Activated naive CD4-positive, alpha-beta T cell treated with anti-CD3 and anti-CD28 coated beads, Interleukin-2, amount 50 U/mL, for 72 hours (primary cell): ENCODE results near the gene F13A1. TPM values are rescaled to one million over a fixed set of nuclear protein-coding genes. Genes with fewer than 3 reads are reported as not detected.

Experiments used
- ATAC-seq, 2 donors: fragments of 150-1000 bp; cut with Tn5 transposase; 2 replicates each; pipeline ENCODE4 v1.10.0; 2021; ENCODE audit warnings: mild to moderate bottlenecking in 2 of 2, moderate library complexity in 2 of 2
- DNase-seq, 2 donors: peaks; one replicate each; pipeline ENCODE4 v3.0.0; 2021 to 2022; ENCODE audit warnings: low spot score in 2 of 2
- H3K27ac Mint-ChIP-seq, 2 donors: one replicate each; pipeline ENCODE4 v1.8.0; 2022; ENCODE audit warnings: mild to moderate bottlenecking in 2 of 2, mixed read lengths in 2 of 2
- H3K36me3 Mint-ChIP-seq, 2 donors: one replicate each; pipeline ENCODE4 v1.8.0; 2022; ENCODE audit warnings: mixed read lengths in 2 of 2
- H3K9me3 Mint-ChIP-seq, 2 donors: one replicate each; pipeline ENCODE4 v1.8.0; 2022; ENCODE audit warnings: mixed read lengths in 2 of 2
- total RNA-seq, 2 donors: library from RNA; stranded (reverse); gene quantifications; one replicate each; pipeline ENCODE4 v1.2.3, GENCODE V29; 2022

F13A1 gene
- not detected for total RNA-seq

- DNase-seq (no peak), ATAC-seq (no peak)
- H3K36me3 Mint-ChIP-seq, result peaks cover 0 to 11% of the 10 kb centered on the region in 2 donors
- H3K9me3 Mint-ChIP-seq, result no peaks in the 10 kb centered on the region
- no peak within 1 kb of the TSS for H3K27ac Mint-ChIP-seq
Observed at GRCh38 chr6:6319952-6320811, at the start of gene F13A1. Gene F13A1 (minus strand): TSS chr6:6320662. CDS start chr6:6318664, 1,998 bp downstream.

- DNase-seq (no peak), ATAC-seq (no peak)
- H3K27ac Mint-ChIP-seq, result no peak overlapping the region
- H3K36me3 Mint-ChIP-seq, result peaks cover 0 to 4% of the 10 kb centered on the region in 2 donors
- H3K9me3 Mint-ChIP-seq, result peaks cover 0 to 11% of the 10 kb centered on the region in 2 donors
Observed at GRCh38 chr6:6368684-6369052, 48.2 kb upstream of the F13A1 start.

GRCh38 chr6:6368040-6368683, 47.7 kb upstream of the F13A1 start:
- peaks cover 0 to 4% of the 10 kb centered on the region in 2 donors for H3K36me3 Mint-ChIP-seq
- H3K27ac Mint-ChIP-seq, result no peak overlapping the region
- peaks cover 0 to 11% of the 10 kb centered on the region in 2 donors for H3K9me3 Mint-ChIP-seq
- no peak for DNase-seq
- no peak for ATAC-seq

- no peak overlapping the region for H3K27ac Mint-ChIP-seq
- ATAC-seq, result no peak
- peaks cover 0 to 5% of the 10 kb centered on the region in 2 donors for H3K9me3 Mint-ChIP-seq
- no peaks in the 10 kb centered on the region for H3K36me3 Mint-ChIP-seq
- no peak for DNase-seq
Observed at GRCh38 chr6:6366803-6367202, 46.3 kb upstream of the F13A1 start.

- peaks cover 0 to 5% of the 10 kb centered on the region in 2 donors for H3K9me3 Mint-ChIP-seq
- H3K27ac Mint-ChIP-seq, result no peak overlapping the region
- no peak for ATAC-seq
- H3K36me3 Mint-ChIP-seq, result no peaks in the 10 kb centered on the region
- DNase-seq, result no peak
Observed at GRCh38 chr6:6365242-6365641, 44.8 kb upstream of the F13A1 start.

GRCh38 chr6:6362056-6362840, 41.8 kb upstream of the F13A1 start:
- ATAC-seq (no peak), DNase-seq (no peak)
- Mint-ChIP-seq H3K36me3 (no peaks in the 10 kb centered on the region), H3K9me3 (no peaks in the 10 kb centered on the region), H3K27ac (no peak overlapping the region)

GRCh38 chr6:6357530-6357929, 37.1 kb upstream of the F13A1 start:
- DNase-seq, result no peak
- H3K27ac Mint-ChIP-seq, result no peak overlapping the region
- no peaks in the 10 kb centered on the region for H3K9me3 Mint-ChIP-seq
- no peak for ATAC-seq
- no peaks in the 10 kb centered on the region for H3K36me3 Mint-ChIP-seq

GRCh38 chr6:6357032-6357431, 36.6 kb upstream of the F13A1 start:
- Mint-ChIP-seq H3K9me3 (no peaks in the 10 kb centered on the region), H3K36me3 (no peaks in the 10 kb centered on the region), H3K27ac (no peak overlapping the region)
- ATAC-seq (no peak), DNase-seq (no peak)

GRCh38 chr6:6352772-6353171, 32.3 kb upstream of the F13A1 start:
- DNase-seq (no peak), ATAC-seq (no peak)
- Mint-ChIP-seq H3K9me3 (no peaks in the 10 kb centered on the region), H3K36me3 (no peaks in the 10 kb centered on the region), H3K27ac (no peak overlapping the region)

GRCh38 chr6:6351511-6352025, 31.1 kb upstream of the F13A1 start:
- DNase-seq (no peak), ATAC-seq (no peak)
- Mint-ChIP-seq H3K36me3 (no peaks in the 10 kb centered on the region), H3K9me3 (no peaks in the 10 kb centered on the region), H3K27ac (no peak overlapping the region)

- H3K36me3 Mint-ChIP-seq, result no peaks in the 10 kb centered on the region
- DNase-seq (no peak), ATAC-seq (no peak)
- no peak overlapping the region for H3K27ac Mint-ChIP-seq
- H3K9me3 Mint-ChIP-seq, result no peaks in the 10 kb centered on the region
Observed at GRCh38 chr6:6350696-6351095, 30.2 kb upstream of the F13A1 start.

GRCh38 chr6:6348256-6348655, 27.8 kb upstream of the F13A1 start:
- Mint-ChIP-seq H3K27ac (no peak overlapping the region), H3K9me3 (no peaks in the 10 kb centered on the region), H3K36me3 (no peaks in the 10 kb centered on the region)
- no peak for ATAC-seq
- no peak for DNase-seq

- H3K9me3 Mint-ChIP-seq, result no peaks in the 10 kb centered on the region
- no peaks in the 10 kb centered on the region for H3K36me3 Mint-ChIP-seq
- DNase-seq (no peak), ATAC-seq (no peak)
- no peak overlapping the region for H3K27ac Mint-ChIP-seq
Observed at GRCh38 chr6:6346427-6347023, 26.1 kb upstream of the F13A1 start.

- Mint-ChIP-seq H3K36me3 (no peaks in the 10 kb centered on the region), H3K9me3 (no peaks in the 10 kb centered on the region), H3K27ac (no peak overlapping the region)
- DNase-seq, result no peak
- ATAC-seq, result no peak
Observed at GRCh38 chr6:6333501-6333900, 13.0 kb upstream of the F13A1 start.

GRCh38 chr6:6332811-6333244, 12.4 kb upstream of the F13A1 start:
- Mint-ChIP-seq H3K27ac (no peak overlapping the region), H3K36me3 (no peaks in the 10 kb centered on the region), H3K9me3 (no peaks in the 10 kb centered on the region)
- ATAC-seq, result no peak
- DNase-seq, result no peak

- no peak overlapping the region for H3K27ac Mint-ChIP-seq
- no peaks in the 10 kb centered on the region for H3K36me3 Mint-ChIP-seq
- no peak for ATAC-seq
- no peaks in the 10 kb centered on the region for H3K9me3 Mint-ChIP-seq
- DNase-seq, result no peak
Observed at GRCh38 chr6:6331946-6332601, 11.6 kb upstream of the F13A1 start.
